ENCODE results near the gene CHRNE. TPM values are rescaled to one million over a fixed set of nuclear protein-coding genes. Genes with fewer than 3 reads are reported as not detected.

Gene CHRNE
- total and polyA plus RNA-seq, 2 donors: 0.24 to 1.9 TPM

DNA sequence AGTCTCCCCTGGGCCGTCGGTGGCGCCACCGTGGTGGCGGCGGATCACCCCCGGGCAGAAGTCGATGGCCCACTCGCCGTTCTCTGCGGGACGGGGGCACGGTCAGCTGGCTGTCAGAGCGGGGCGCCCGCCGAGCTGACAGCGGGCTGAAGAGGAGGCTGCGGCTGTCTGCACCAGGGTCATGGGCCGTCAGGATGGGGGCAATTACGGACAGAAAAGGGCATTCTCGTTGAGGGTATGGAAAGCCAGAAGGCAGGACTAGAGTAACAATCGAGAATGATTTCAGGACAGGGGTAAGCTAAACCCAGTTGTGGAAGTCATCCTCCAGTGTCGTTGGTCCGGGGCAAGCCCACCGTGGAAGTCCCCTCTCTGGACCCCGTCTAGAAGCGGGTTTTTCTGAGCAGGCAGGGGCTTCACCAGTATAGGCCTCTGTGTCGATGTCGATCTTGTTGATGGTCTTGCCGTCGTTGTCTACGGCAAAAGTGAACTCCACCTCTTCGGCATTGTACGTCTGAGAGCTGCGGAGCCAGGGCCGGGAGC, 1.7 kb downstream of the CHRNE start:
- WGBS: 39% methylated on average over 37 of the region's 37 CpGs

GRCh38 chr17:4900231-4901107, 2.4 kb downstream of the CHRNE start:
- no peak overlapping the region for H3K27ac ChIP-seq (ENCODE audit: low read depth in 1 of 2, low read length in 1 of 2)
- peak overlapping the region; percentile 16 to 29 for H3K4me3 ChIP-seq (ENCODE audit: low read length in 2 of 2)
- peaks cover 11 to 47% of the 10 kb centered on the region in 2 donors for H3K4me1 ChIP-seq (ENCODE audit: control insufficient read depth in 2 of 2, insufficient read depth in 2 of 2, low read length in 2 of 2)
- DNase-seq (ENCODE audit: low read depth in 6 of 9, low spot score in 9 of 9): peak in 2 of 9 donors; percentile 60 to 68
- WGBS: 13% methylated on average over 65 of the region's 65 CpGs
- peaks cover 3 to 19% of the 10 kb centered on the region in 2 donors for H3K9me3 ChIP-seq (ENCODE audit: control insufficient read depth in 2 of 2, insufficient read depth in 1 of 2, low read length in 1 of 2)
- H3K27me3 ChIP-seq (ENCODE audit: control insufficient read depth in 2 of 2, insufficient read depth in 1 of 2, low read length in 1 of 2): peaks cover 40 to 56% of the 10 kb centered on the region in 2 donors
- H3K36me3 ChIP-seq (ENCODE audit: control insufficient read depth in 2 of 2, insufficient read depth in 2 of 2, low read length in 1 of 2): peaks cover 10 to 18% of the 10 kb centered on the region in 2 donors

More for the DNA sequence above, 1.7 kb downstream of the CHRNE start:
- peaks cover 3 to 19% of the 10 kb centered on the region in 2 donors for H3K9me3 ChIP-seq (ENCODE audit: control insufficient read depth in 2 of 2, insufficient read depth in 1 of 2, low read length in 1 of 2)
- H3K4me3 ChIP-seq (ENCODE audit: low read length in 2 of 2): peak overlapping the region; percentile 16 to 29
- peaks cover 40 to 59% of the 10 kb centered on the region in 2 donors for H3K27me3 ChIP-seq (ENCODE audit: control insufficient read depth in 2 of 2, insufficient read depth in 1 of 2, low read length in 1 of 2)
- peaks cover 6 to 11% of the 10 kb centered on the region in 2 donors for H3K36me3 ChIP-seq (ENCODE audit: control insufficient read depth in 2 of 2, insufficient read depth in 2 of 2, low read length in 1 of 2)
- peak overlapping the region in 1 of 2 donors; percentile 8 for H3K27ac ChIP-seq (ENCODE audit: low read depth in 1 of 2, low read length in 1 of 2)
- no peak for DNase-seq (ENCODE audit: low read depth in 6 of 9, low spot score in 9 of 9)
- H3K4me1 ChIP-seq (ENCODE audit: control insufficient read depth in 2 of 2, insufficient read depth in 2 of 2, low read length in 2 of 2): peaks cover 11 to 47% of the 10 kb centered on the region in 2 donors

GRCh38 chr17:4899341-4900230, 3.3 kb downstream of the CHRNE start, which contains the start of gene C17orf107:
Gene C17orf107, plus strand, starts transcription at chr17:4899536. Its CDS starts 227 bp downstream, at chr17:4899763.
- peak in 8 of 9 donors; percentile 48 to 83 (median 66) for DNase-seq (ENCODE audit: low read depth in 6 of 9, low spot score in 9 of 9)
- Histone ChIP-seq H3K36me3 (ENCODE audit: control insufficient read depth in 2 of 2, insufficient read depth in 2 of 2, low read length in 1 of 2) (peaks cover 19 to 26% of the 10 kb centered on the region in 2 donors), H3K27ac (ENCODE audit: low read depth in 1 of 2, low read length in 1 of 2) (no peak within 1 kb of the TSS), H3K4me3 (ENCODE audit: low read length in 2 of 2) (peak within 1 kb of the TSS; percentile 37 to 61), H3K4me1 (ENCODE audit: control insufficient read depth in 2 of 2, insufficient read depth in 2 of 2, low read length in 2 of 2) (peaks cover 11 to 47% of the 10 kb centered on the region in 2 donors), H3K9me3 (ENCODE audit: control insufficient read depth in 2 of 2, insufficient read depth in 1 of 2, low read length in 1 of 2) (peaks cover 3 to 19% of the 10 kb centered on the region in 2 donors), H3K27me3 (ENCODE audit: control insufficient read depth in 2 of 2, insufficient read depth in 1 of 2, low read length in 1 of 2) (peaks cover 38 to 56% of the 10 kb centered on the region in 2 donors)
- 14% methylated on average over 60 of the region's 60 CpGs for WGBS

DNA sequence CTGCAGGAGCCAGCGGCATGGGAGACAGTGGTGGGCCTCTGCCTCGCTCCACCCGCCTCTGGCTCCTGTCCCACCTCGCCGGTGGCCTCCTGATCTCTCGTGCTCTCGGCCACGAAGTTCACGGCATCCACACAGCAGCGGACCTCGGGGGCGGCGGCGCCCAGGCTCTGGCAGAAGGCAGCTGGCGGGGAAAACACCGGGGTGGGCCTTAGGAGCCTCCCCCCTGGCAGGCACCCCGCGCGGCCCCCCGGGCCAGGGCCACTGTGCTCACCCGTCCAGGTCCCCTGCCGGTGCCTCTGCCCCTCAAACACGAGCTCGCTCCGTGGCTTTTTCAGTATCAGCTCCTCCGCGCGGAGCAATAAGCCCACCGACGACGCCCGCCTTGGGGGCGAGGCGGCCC, 4.0 kb downstream of the CHRNE start:
- WGBS: 31% methylated on average over 34 of the region's 34 CpGs
- peaks cover 3 to 19% of the 10 kb centered on the region in 2 donors for H3K9me3 ChIP-seq (ENCODE audit: control insufficient read depth in 2 of 2, insufficient read depth in 1 of 2, low read length in 1 of 2)
- H3K27ac ChIP-seq (ENCODE audit: low read depth in 1 of 2, low read length in 1 of 2): no peak overlapping the region
- peaks cover 11 to 47% of the 10 kb centered on the region in 2 donors for H3K4me1 ChIP-seq (ENCODE audit: control insufficient read depth in 2 of 2, insufficient read depth in 2 of 2, low read length in 2 of 2)
- peaks cover 37 to 56% of the 10 kb centered on the region in 2 donors for H3K27me3 ChIP-seq (ENCODE audit: control insufficient read depth in 2 of 2, insufficient read depth in 1 of 2, low read length in 1 of 2)
- peaks cover 26 to 32% of the 10 kb centered on the region in 2 donors for H3K36me3 ChIP-seq (ENCODE audit: control insufficient read depth in 2 of 2, insufficient read depth in 2 of 2, low read length in 1 of 2)
- peak overlapping the region in 1 of 2 donors; percentile 61 for H3K4me3 ChIP-seq (ENCODE audit: low read length in 2 of 2)
- no peak for DNase-seq (ENCODE audit: low read depth in 6 of 9, low spot score in 9 of 9)

DNA sequence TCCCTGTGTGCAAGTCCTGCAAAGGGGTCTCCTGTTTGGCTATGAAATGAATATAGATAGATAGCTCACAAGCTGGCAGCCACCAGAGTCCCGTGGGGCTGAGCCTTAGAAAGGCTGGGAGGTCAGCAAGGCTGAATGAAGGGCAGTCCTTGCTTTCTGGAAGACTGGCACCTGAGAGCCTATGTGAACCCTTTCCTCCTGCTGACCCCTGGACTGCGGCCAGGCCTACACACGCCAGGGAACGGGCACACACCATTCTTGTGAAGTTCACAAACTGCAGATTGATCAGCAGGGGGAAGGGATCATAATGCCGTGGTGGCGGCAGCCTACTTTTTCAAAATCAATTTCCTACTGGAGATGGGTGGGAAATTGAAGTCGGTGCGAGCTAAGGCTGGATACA, 4.5 kb downstream of the CHRNE start:
- Histone ChIP-seq H3K27ac (ENCODE audit: low read depth in 1 of 2, low read length in 1 of 2) (no peak overlapping the region), H3K4me1 (ENCODE audit: control insufficient read depth in 2 of 2, insufficient read depth in 2 of 2, low read length in 2 of 2) (peaks cover 11 to 45% of the 10 kb centered on the region in 2 donors), H3K36me3 (ENCODE audit: control insufficient read depth in 2 of 2, insufficient read depth in 2 of 2, low read length in 1 of 2) (peaks cover 31 to 38% of the 10 kb centered on the region in 2 donors), H3K9me3 (ENCODE audit: control insufficient read depth in 2 of 2, insufficient read depth in 1 of 2, low read length in 1 of 2) (peaks cover 3 to 19% of the 10 kb centered on the region in 2 donors), H3K27me3 (ENCODE audit: control insufficient read depth in 2 of 2, insufficient read depth in 1 of 2, low read length in 1 of 2) (peaks cover 37 to 54% of the 10 kb centered on the region in 2 donors), H3K4me3 (ENCODE audit: low read length in 2 of 2) (no peak overlapping the region)
- DNase-seq (ENCODE audit: low read depth in 6 of 9, low spot score in 9 of 9): no peak
- 97% methylated on average over 8 of the region's 8 CpGs for WGBS

- no peak for DNase-seq (ENCODE audit: low read depth in 6 of 9, low spot score in 9 of 9)
- Histone ChIP-seq H3K4me3 (ENCODE audit: low read length in 2 of 2) (no peak overlapping the region), H3K36me3 (ENCODE audit: control insufficient read depth in 2 of 2, insufficient read depth in 2 of 2, low read length in 1 of 2) (peaks cover 36 to 43% of the 10 kb centered on the region in 2 donors), H3K4me1 (ENCODE audit: control insufficient read depth in 2 of 2, insufficient read depth in 2 of 2, low read length in 2 of 2) (peaks cover 7 to 39% of the 10 kb centered on the region in 2 donors), H3K27me3 (ENCODE audit: control insufficient read depth in 2 of 2, insufficient read depth in 1 of 2, low read length in 1 of 2) (peaks cover 37 to 49% of the 10 kb centered on the region in 2 donors), H3K9me3 (ENCODE audit: control insufficient read depth in 2 of 2, insufficient read depth in 1 of 2, low read length in 1 of 2) (peaks cover 3 to 19% of the 10 kb centered on the region in 2 donors), H3K27ac (ENCODE audit: low read depth in 1 of 2, low read length in 1 of 2) (no peak overlapping the region)
- WGBS: 97% methylated on average over 5 of the region's 5 CpGs
These were observed 5.1 kb downstream of the CHRNE start for GRCh38 chr17:4897785-4898184.

DNA sequence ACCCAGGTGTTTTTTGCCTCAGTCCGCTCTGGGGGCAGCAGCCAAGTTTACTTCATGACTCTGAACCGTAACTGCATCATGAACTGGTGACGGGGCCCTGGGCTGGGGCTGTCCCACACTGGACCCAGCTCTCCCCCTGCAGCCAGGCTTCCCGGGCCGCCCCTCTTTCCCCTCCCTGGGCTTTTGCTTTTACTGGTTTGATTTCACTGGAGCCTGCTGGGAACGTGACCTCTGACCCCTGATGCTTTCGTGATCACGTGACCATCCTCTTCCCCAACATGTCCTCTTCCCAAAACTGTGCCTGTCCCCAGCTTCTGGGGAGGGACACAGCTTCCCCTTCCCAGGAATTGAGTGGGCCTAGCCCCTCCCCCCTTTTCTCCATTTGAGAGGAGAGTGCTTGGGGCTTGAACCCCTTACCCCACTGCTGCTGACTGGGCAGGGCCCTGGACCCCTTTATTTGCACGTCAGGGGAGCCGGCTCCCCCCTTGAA, 5.7 kb downstream of the CHRNE start:
- 98% methylated on average over 10 of the region's 10 CpGs for WGBS
- H3K4me3 ChIP-seq (ENCODE audit: low read length in 2 of 2): no peak overlapping the region

More for the DNA sequence above, 5.7 kb downstream of the CHRNE start:
- Histone ChIP-seq H3K9me3 (ENCODE audit: control insufficient read depth in 2 of 2, insufficient read depth in 1 of 2, low read length in 1 of 2) (peaks cover 3 to 19% of the 10 kb centered on the region in 2 donors), H3K27ac (ENCODE audit: low read depth in 1 of 2, low read length in 1 of 2) (no peak overlapping the region), H3K27me3 (ENCODE audit: control insufficient read depth in 2 of 2, insufficient read depth in 1 of 2, low read length in 1 of 2) (peaks cover 37 to 43% of the 10 kb centered on the region in 2 donors), H3K36me3 (ENCODE audit: control insufficient read depth in 2 of 2, insufficient read depth in 2 of 2, low read length in 1 of 2) (peaks cover 41 to 48% of the 10 kb centered on the region in 2 donors), H3K4me1 (ENCODE audit: control insufficient read depth in 2 of 2, insufficient read depth in 2 of 2, low read length in 2 of 2) (peaks cover 7 to 34% of the 10 kb centered on the region in 2 donors)
- DNase-seq (ENCODE audit: low read depth in 6 of 9, low spot score in 9 of 9): no peak
